C4-2B (cell line): ENCODE data around the gene RPAP3.

ENCODE experiments used
- ZFX ChIP-seq: fragments of 450-650 bp; IDR thresholded peaks from 2 replicates; pipeline ENCODE4 v1.6.1; 2017
- TF ChIP-seq, protein P1 (sequence below): fragments of 450-650 bp; conservative IDR thresholded peaks from 2 replicates; pipeline ENCODE4 v1.5.1; 2017; ENCODE audit warnings: mild to moderate bottlenecking

DNA sequence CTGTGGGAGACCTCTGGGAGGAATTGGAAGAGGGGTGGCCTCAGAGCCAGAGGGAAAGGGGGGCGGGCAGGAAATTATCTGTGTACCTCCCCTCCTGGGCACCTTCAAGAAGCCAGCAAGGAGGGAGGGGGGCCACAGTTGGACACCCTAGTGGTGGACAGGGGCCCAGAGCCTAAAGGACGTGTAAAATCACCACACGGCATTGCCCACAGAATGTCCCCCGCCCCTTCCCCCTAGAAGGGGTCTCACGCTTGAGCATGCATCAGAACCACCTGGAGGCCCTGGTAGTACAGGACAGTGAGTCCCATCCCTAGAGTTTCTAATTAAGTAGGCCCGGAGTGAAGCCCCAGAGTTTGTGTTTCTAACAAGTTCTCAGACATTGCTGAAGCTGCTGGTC is 11.2 kb upstream of the RPAP3 start:
- TF ChIP-seq, protein P1, sequence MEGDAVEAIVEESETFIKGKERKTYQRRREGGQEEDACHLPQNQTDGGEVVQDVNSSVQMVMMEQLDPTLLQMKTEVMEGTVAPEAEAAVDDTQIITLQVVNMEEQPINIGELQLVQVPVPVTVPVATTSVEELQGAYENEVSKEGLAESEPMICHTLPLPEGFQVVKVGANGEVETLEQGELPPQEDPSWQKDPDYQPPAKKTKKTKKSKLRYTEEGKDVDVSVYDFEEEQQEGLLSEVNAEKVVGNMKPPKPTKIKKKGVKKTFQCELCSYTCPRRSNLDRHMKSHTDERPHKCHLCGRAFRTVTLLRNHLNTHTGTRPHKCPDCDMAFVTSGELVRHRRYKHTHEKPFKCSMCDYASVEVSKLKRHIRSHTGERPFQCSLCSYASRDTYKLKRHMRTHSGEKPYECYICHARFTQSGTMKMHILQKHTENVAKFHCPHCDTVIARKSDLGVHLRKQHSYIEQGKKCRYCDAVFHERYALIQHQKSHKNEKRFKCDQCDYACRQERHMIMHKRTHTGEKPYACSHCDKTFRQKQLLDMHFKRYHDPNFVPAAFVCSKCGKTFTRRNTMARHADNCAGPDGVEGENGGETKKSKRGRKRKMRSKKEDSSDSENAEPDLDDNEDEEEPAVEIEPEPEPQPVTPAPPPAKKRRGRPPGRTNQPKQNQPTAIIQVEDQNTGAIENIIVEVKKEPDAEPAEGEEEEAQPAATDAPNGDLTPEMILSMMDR: no peak
- TF ChIP-seq ZFX: no peak
